Hepatocyte (in vitro differentiated cells): Measurements from ENCODE around the gene PTBP3. TPM values are rescaled to one million over a fixed set of nuclear protein-coding genes. Genes with fewer than 3 reads are reported as not detected.
A peak's percentile ranks its signal among the peaks of the same experiment; 100 is the strongest.

Experiments used
- DNase-seq: peaks from one replicate; pipeline ENCODE4 v3.0.0-alpha.2; 2016; ENCODE audit warnings: low spot score
- H2AFZ ChIP-seq: fragments of 200-600 bp; sonication (generic); 2 replicates; pipeline ENCODE4 v1.6.0; 2016; ENCODE audit warnings: antibody characterized with exemption, mild to moderate bottlenecking
- H3K27ac ChIP-seq: fragments of 200-600 bp; sonication (generic); 2 replicates; pipeline ENCODE4 v1.5.1; 2016; ENCODE audit warnings: mild to moderate bottlenecking
- H3K27me3 ChIP-seq: fragments of 200-600 bp; sonication (generic); 2 replicates; pipeline ENCODE4 v1.6.1; 2016
- H3K36me3 ChIP-seq: fragments of 200-600 bp; sonication (generic); replicated peaks from 2 replicates; pipeline ENCODE4 v1.5.1; 2016; ENCODE audit warnings: low read depth; ENCODE audit not compliant: insufficient read depth
- H3K4me1 ChIP-seq: fragments of 200-600 bp; sonication (generic); 2 replicates; pipeline ENCODE4 v1.5.1; 2016; ENCODE audit warnings: mild to moderate bottlenecking, moderate library complexity; ENCODE audit not compliant: insufficient read depth
- H3K4me2 ChIP-seq: fragments of 200-600 bp; sonication (generic); 2 replicates; pipeline ENCODE4 v1.6.0; 2016
- H3K4me3 ChIP-seq: fragments of 200-600 bp; sonication (generic); 2 replicates; pipeline ENCODE4 v1.5.1; 2016; ENCODE audit warnings: mild to moderate bottlenecking
- H3K79me2 ChIP-seq: fragments of 200-600 bp; sonication (generic); 2 replicates; pipeline ENCODE4 v1.6.0; 2017; ENCODE audit warnings: mild to moderate bottlenecking
- H3K9me2 ChIP-seq: fragments of 200-600 bp; sonication (generic); replicated peaks from 2 replicates; pipeline ENCODE4 v1.6.0; 2017; ENCODE audit warnings: mild to moderate bottlenecking; ENCODE audit not compliant: insufficient read depth
- H3K9me3 ChIP-seq: fragments of 200-600 bp; sonication (generic); 2 replicates; pipeline ENCODE4 v1.5.1; 2016; ENCODE audit warnings: low read depth, mild to moderate bottlenecking
- H4K20me1 ChIP-seq: fragments of 200-600 bp; sonication (generic); 2 replicates; pipeline ENCODE4 v1.6.0; 2016; ENCODE audit warnings: mild to moderate bottlenecking; ENCODE audit not compliant: insufficient read depth, poor library complexity, severe bottlenecking
- EZH2 ChIP-seq: fragments of 200-600 bp; sonication (generic); IDR thresholded peaks from 2 replicates; pipeline ENCODE4 v1.6.1; 2016; ENCODE audit warnings: antibody characterized with exemption, mild to moderate bottlenecking, borderline replicate concordance
- EZH2phosphoT487 ChIP-seq: fragments of 200-600 bp; sonication (generic); IDR thresholded peaks from one replicate; pipeline ENCODE4 v1.6.1; 2018; ENCODE audit warnings: antibody characterized with exemption, mild to moderate bottlenecking, low read depth, moderate library complexity; ENCODE audit not compliant: unreplicated experiment, severe bottlenecking
- WGBS: methylation state at CpG from one replicate; pipeline ENCODE4 v1.1.6; 2016; ENCODE audit warnings: low lambda C conversion rate; ENCODE audit errors: missing lambda C conversion rate; 5-methylcytosine and 5-hydroxymethylcytosine counted together
- polyA plus RNA-seq: library from polyadenylated mRNA; unstranded; fragments of >200 nt; fragmentation: Nextera tagmentation; extraction: Ambion mirVana; gene quantifications from 2 replicates; pipeline ENCODE4 v1.2.1, GENCODE V29; 2016
- total RNA-seq: library from RNA; depleted of rRNA; stranded (reverse); fragments of >200 nt; gene quantifications from 2 replicates; pipeline ENCODE4 v1.2.3, GENCODE V29; 2014
- TF ChIP-seq, protein P1 (sequence below): fragments of 200-600 bp; sonication (generic); IDR thresholded peaks from 2 replicates; pipeline ENCODE4 v1.5.1; 2016; ENCODE audit warnings: antibody characterized with exemption, mild to moderate bottlenecking; ENCODE audit not compliant: poor library complexity

Gene PTBP3
- total and polyA plus RNA-seq, 2 experiments from 2014 or later = 13.7 to 57.7 TPM

DNA sequence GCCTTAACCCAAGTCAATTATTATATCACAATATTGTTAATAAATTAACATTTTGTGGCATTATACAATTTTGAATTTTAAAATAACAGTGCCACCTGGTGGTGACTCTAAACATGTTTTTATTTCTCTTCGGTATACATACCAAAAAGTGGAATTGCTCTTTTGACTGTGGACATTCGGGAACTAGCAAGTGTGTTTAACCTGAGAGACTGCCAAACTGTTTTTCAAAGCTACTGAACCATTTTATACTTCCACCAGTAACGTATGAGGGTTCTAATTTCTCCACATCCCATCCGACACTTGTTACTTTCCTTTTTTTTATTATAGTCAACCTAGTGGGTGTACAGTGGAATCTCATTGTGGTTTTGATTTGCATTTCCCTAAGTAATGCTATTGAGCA, 28.2 kb upstream of the PTBP3 start:
- Histone ChIP-seq H3K36me3 (no peaks in the 10 kb centered on the region), H4K20me1 (no peaks in the 10 kb centered on the region), H3K27ac (no peak overlapping the region), H3K9me3 (no peaks in the 10 kb centered on the region), H3K27me3 (no peaks in the 10 kb centered on the region), H3K4me3 (no peak overlapping the region), H3K4me1 (no peaks in the 10 kb centered on the region), H2AFZ (no peak overlapping the region), H3K9me2 (no peaks in the 10 kb centered on the region), H3K4me2 (no peak overlapping the region), H3K79me2 (no peaks in the 10 kb centered on the region)
- 37% methylated on average over 4 of the region's 4 CpGs for WGBS
- peak; percentile 69 for DNase-seq
- no peak for TF ChIP-seq EZH2phosphoT487
- TF ChIP-seq EZH2 = no peak
- TF ChIP-seq, protein P1, sequence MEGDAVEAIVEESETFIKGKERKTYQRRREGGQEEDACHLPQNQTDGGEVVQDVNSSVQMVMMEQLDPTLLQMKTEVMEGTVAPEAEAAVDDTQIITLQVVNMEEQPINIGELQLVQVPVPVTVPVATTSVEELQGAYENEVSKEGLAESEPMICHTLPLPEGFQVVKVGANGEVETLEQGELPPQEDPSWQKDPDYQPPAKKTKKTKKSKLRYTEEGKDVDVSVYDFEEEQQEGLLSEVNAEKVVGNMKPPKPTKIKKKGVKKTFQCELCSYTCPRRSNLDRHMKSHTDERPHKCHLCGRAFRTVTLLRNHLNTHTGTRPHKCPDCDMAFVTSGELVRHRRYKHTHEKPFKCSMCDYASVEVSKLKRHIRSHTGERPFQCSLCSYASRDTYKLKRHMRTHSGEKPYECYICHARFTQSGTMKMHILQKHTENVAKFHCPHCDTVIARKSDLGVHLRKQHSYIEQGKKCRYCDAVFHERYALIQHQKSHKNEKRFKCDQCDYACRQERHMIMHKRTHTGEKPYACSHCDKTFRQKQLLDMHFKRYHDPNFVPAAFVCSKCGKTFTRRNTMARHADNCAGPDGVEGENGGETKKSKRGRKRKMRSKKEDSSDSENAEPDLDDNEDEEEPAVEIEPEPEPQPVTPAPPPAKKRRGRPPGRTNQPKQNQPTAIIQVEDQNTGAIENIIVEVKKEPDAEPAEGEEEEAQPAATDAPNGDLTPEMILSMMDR = peak; percentile 65

DNA sequence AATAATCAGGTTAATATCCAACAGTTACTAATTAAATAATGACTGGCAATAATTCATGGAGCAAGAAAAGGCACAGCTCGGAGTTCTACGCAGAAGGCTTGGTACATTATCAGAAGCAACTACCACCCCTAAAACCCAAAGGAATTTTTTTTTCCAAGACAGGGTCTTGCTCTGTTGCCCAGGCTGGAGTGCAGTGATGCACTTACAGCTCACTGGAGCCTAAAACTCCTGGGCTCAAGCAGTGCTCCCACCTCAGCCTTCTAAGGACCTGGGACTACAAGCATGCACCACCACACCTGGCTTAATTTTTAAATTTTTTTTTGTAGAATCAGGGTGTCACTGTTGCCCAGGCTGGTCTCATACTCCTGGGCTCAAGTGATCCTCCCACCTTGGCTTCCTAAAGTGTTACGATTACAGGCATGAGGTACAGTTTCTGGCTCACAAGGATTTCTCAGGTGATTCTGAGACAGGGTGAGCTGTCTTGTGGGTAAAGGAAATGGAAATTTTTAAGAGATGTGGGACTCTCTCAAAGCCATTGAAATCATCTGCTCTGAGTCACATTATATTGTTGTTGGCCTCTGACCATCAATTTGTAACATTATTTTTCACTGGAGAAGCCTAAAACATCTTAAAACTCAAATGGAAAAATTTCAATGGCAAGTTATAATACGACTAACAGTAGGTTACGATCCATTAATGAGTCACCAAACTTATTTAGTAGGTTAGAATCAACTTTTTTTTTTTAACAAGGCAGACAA, 26.8 kb upstream of the PTBP3 start:
- TF ChIP-seq EZH2phosphoT487 = no peak
- TF ChIP-seq, protein P1 = no peak
- TF ChIP-seq EZH2 = no peak
- Histone ChIP-seq H2AFZ (no peak overlapping the region), H4K20me1 (no peaks in the 10 kb centered on the region), H3K36me3 (no peaks in the 10 kb centered on the region), H3K27ac (no peak overlapping the region), H3K4me1 (no peaks in the 10 kb centered on the region), H3K9me3 (no peaks in the 10 kb centered on the region), H3K79me2 (no peaks in the 10 kb centered on the region), H3K27me3 (no peaks in the 10 kb centered on the region), H3K4me3 (no peak overlapping the region), H3K4me2 (no peak overlapping the region), H3K9me2 (no peaks in the 10 kb centered on the region)
- no peak for DNase-seq
- 91% methylated on average over 5 of the region's 5 CpGs for WGBS

DNA sequence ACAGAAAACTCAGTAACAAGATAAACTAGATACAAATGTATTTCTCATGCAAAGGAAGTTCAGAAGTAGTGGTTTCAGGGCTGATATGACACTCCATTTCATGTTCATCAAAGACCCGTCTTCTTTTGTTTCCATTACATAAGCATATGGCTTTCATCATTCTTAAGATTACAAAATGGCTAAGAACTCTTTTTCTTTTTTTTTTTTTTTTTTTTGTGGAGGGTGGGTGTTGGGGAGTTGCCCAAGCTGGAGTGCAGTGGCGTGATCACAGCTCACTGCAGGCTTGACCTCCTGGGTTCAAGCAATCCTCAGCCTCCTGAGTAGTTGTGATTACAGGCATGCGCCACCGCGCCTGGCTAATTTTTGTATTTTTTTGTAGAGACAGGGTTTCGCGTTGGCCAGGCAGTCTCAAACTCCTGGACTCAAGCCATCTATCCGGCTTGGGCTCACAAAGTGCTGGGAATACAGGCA, 22.0 kb upstream of the PTBP3 start:
- Histone ChIP-seq H3K36me3 (no peaks in the 10 kb centered on the region), H4K20me1 (no peaks in the 10 kb centered on the region), H3K9me2 (no peaks in the 10 kb centered on the region), H3K4me1 (no peaks in the 10 kb centered on the region), H3K9me3 (no peaks in the 10 kb centered on the region), H3K27me3 (no peaks in the 10 kb centered on the region), H3K4me2 (no peak overlapping the region), H3K79me2 (no peaks in the 10 kb centered on the region), H3K27ac (no peak overlapping the region), H2AFZ (no peak overlapping the region), H3K4me3 (no peak overlapping the region)
- 90% methylated on average over 7 of the region's 8 CpGs for WGBS
- no peak for DNase-seq
- TF ChIP-seq EZH2phosphoT487 = no peak

DNA sequence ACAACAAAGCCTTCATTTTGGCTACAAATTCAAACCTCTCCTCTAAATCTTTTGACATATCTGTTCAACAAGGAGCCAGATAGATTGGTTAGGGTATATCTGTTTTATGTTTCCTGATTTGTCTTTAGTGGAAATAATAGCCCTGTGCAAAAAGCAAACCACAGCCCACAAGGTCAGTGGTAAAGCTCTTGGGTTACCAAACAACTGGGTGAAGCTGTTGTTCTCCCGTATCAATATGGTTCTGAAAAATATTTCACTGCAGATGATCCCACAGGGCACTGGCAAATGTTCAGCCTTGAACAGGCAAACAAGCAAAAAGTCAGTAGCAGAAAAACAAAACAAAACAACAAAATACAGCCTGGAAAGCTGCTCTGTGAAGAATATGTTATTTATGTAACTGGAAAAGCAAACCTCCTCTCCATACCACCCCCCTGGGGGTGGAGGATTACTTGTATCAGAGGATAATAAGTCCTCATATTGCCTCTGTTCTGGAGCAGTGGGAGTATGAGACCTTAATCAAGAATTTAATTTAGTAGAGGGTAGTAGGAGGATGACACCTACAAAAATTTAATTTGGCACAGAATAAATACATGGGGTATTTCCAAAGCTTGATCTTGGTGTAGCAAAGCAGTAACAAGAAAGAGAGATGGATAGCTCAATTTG, 20.8 kb upstream of the PTBP3 start:
- WGBS = 69% methylated on average over 1 of the region's 1 CpG
- H3K4me1 ChIP-seq = no peaks in the 10 kb centered on the region
- no peak for DNase-seq
- H4K20me1 ChIP-seq = no peaks in the 10 kb centered on the region
- no peaks in the 10 kb centered on the region for H3K9me2 ChIP-seq
- no peak overlapping the region for H3K27ac ChIP-seq
- no peaks in the 10 kb centered on the region for H3K36me3 ChIP-seq
- no peak overlapping the region for H3K4me3 ChIP-seq
- H2AFZ ChIP-seq = no peak overlapping the region
- H3K27me3 ChIP-seq = no peaks in the 10 kb centered on the region
- no peak overlapping the region for H3K4me2 ChIP-seq
- no peaks in the 10 kb centered on the region for H3K9me3 ChIP-seq
- TF ChIP-seq EZH2phosphoT487 = no peak
- TF ChIP-seq EZH2 = no peak
- TF ChIP-seq, protein P1 = no peak
- no peaks in the 10 kb centered on the region for H3K79me2 ChIP-seq
